ENCODE data around the gene CCKAR. TPM values are rescaled to one million over a fixed set of nuclear protein-coding genes. Genes with fewer than 3 reads are reported as not detected.

CCKAR gene
- total and polyA plus RNA-seq, 9 donors, result 0.13 to 0.24 TPM; not detected in 7

- no peak overlapping the region for H3K27ac ChIP-seq
- DNase-seq, result no peak
- intact Hi-C loops (cut with DNase I), result no loop called here
- 49 to 53% (median 51%) methylated on average over 3 of the region's 3 CpGs for WGBS, 3 donors
- no peaks in the 10 kb centered on the region for H3K9me3 ChIP-seq
- H3K4me3 ChIP-seq, result no peak overlapping the region
- H3K36me3 ChIP-seq, result no peaks in the 10 kb centered on the region
- H3K4me1 ChIP-seq (ENCODE audit: insufficient read depth), result no peaks in the 10 kb centered on the region
- no peak for TF ChIP-seq POLR2A (IDR thresholded peaks at IDR 0.05)
- TF ChIP-seq, protein P1, sequence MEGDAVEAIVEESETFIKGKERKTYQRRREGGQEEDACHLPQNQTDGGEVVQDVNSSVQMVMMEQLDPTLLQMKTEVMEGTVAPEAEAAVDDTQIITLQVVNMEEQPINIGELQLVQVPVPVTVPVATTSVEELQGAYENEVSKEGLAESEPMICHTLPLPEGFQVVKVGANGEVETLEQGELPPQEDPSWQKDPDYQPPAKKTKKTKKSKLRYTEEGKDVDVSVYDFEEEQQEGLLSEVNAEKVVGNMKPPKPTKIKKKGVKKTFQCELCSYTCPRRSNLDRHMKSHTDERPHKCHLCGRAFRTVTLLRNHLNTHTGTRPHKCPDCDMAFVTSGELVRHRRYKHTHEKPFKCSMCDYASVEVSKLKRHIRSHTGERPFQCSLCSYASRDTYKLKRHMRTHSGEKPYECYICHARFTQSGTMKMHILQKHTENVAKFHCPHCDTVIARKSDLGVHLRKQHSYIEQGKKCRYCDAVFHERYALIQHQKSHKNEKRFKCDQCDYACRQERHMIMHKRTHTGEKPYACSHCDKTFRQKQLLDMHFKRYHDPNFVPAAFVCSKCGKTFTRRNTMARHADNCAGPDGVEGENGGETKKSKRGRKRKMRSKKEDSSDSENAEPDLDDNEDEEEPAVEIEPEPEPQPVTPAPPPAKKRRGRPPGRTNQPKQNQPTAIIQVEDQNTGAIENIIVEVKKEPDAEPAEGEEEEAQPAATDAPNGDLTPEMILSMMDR (IDR thresholded peaks at IDR 0.05), result no peak
- TF ChIP-seq EP300 (IDR thresholded peaks at IDR 0.05), result no peak
- no peaks in the 10 kb centered on the region for H3K27me3 ChIP-seq
These were observed 32.2 kb upstream of the CCKAR start for GRCh38 chr4:26522478-26522877.

DNA sequence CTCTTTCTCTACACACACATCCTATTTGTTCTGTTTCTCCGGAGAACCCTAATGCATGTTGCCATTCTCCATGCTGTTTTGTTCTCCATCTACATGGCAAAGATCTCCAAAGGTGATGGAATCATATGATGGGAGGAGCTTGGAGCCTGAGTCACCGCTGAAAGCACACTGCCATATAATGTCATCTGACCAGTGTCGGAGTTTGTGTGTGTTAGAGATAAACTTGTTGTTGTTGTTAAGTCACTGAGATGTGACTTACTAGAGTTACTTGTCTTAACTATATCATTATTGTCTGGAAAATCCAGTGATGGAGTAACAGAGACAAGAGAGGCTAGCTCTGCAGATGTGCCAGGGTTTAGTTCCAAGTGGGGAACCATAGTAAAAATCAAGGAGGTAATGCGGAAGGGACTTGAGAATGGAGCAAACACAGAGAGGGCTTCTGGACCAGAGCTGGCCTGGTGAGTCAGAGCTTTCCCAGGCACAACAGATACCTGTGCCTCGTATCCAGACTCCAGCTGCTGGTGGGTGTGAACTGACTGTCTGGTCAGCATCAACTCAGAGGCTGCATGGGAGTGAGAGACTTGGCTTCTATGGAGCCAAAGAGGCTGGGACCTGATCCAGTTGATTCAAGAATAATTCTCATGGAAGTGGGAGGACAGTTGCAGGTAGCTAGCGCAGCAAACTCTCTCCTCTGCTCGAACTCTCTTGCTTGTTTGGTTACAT lies 30.6 kb upstream of the CCKAR start:
- WGBS, 3 donors, result 71 to 78% (median 74%) methylated on average over 7 of the region's 7 CpGs
- Histone ChIP-seq H3K36me3 (no peaks in the 10 kb centered on the region), H3K9me3 (no peaks in the 10 kb centered on the region), H3K27ac (no peak overlapping the region), H3K4me3 (no peak overlapping the region), H3K27me3 (no peaks in the 10 kb centered on the region), H3K4me1 (ENCODE audit: insufficient read depth) (no peaks in the 10 kb centered on the region)
- no peak for DNase-seq
- intact Hi-C loops (cut with DNase I), result no loop called here
- no peak for TF ChIP-seq POLR2A (IDR thresholded peaks at IDR 0.05)
- no peak for TF ChIP-seq EP300 (IDR thresholded peaks at IDR 0.05)
- TF ChIP-seq, protein P1 (IDR thresholded peaks at IDR 0.05), result no peak

DNA sequence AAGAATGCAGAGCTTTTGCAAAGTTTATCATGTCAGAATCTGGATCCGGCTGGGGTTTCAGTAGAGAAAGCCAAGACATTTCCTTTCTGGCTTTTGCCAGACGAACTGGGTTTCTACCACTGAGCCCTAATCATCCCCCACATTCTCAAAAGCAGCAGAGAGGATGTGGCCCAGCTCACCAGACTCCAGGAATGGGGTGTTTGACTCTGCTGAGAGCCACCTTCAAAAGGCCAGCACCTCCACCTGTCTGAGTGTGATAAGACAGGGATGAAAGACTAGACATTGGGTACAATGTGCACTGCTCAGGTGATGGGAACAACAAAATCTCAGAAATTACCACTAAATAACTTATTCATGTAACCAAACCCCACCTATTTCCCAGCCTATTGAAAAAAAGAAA lies 25.7 kb upstream of the CCKAR start:
- no peaks in the 10 kb centered on the region for H3K27me3 ChIP-seq
- H3K4me3 ChIP-seq, result no peak overlapping the region
- no peak for TF ChIP-seq POLR2A (IDR thresholded peaks at IDR 0.05)
- TF ChIP-seq, protein P1 (IDR thresholded peaks at IDR 0.05), result no peak
- TF ChIP-seq EP300 (IDR thresholded peaks at IDR 0.05), result no peak
- no peaks in the 10 kb centered on the region for H3K36me3 ChIP-seq
- no peaks in the 10 kb centered on the region for H3K9me3 ChIP-seq
- H3K27ac ChIP-seq, result no peak overlapping the region
- DNase-seq, result no peak
- H3K4me1 ChIP-seq (ENCODE audit: insufficient read depth), result no peaks in the 10 kb centered on the region
- 73 to 84% (median 83%) methylated on average over 2 of the region's 2 CpGs for WGBS, 3 donors
- intact Hi-C loops (cut with DNase I), result no loop called here

DNA sequence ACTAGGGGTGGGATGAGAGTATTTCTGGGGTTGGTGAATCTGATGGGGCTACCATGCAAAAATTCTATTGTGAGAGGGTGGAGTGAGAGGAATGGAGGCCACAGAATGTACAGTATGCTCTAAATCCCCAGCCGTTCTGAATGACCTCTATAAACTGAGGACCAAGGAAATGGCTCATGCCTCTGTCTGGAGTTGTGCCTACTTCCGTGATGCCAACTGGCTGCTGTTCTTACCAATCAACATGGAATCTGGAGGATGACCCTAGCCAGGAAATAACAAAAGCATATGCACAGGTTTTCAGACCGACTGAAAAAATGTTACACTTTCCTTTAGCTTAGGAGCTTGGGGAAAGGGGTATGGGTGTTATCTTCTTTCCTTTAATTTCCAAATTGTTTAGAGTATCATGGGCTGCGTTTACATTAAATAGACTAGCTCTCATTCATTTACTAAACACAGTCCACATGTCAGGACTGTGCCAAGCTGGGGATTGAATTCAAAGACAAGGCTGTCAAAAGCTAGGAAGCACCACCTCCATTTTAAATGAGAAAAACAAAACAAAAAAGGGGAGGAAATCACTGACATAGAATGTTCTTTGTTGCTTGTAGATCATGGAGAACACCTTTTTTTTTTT lies 20.2 kb upstream of the CCKAR start:
- intact Hi-C loops (cut with DNase I), result no loop called here
- DNase-seq, result no peak

More for the DNA sequence above, 20.2 kb upstream of the CCKAR start:
- Histone ChIP-seq H3K4me1 (ENCODE audit: insufficient read depth) (no peaks in the 10 kb centered on the region), H3K9me3 (no peaks in the 10 kb centered on the region), H3K27me3 (no peaks in the 10 kb centered on the region), H3K4me3 (no peak overlapping the region), H3K27ac (no peak overlapping the region), H3K36me3 (no peaks in the 10 kb centered on the region)
- TF ChIP-seq EP300 (IDR thresholded peaks at IDR 0.05) (no peak), POLR2A (IDR thresholded peaks at IDR 0.05) (no peak)
- TF ChIP-seq, protein P1 (IDR thresholded peaks at IDR 0.05), result no peak
- 40 to 63% (median 51%) methylated on average over 3 to 4 of the region's 4 CpGs for WGBS, 3 donors

Data from ovary (tissue), 9 donors.